GM18526 (cell line): ENCODE results near the gene EIF5B.
"Not testable (repeated sequence)": the region's sequence is repeated elsewhere in the genome, so short reads cannot be mapped to it uniquely, and the experiment has no call there.

Experiments
- POLR2A ChIP-seq: IDR thresholded peaks from 3 replicates; pipeline ENCODE4 v1.6.1; 2011; ENCODE audit not compliant: insufficient read length; ENCODE audit errors: extremely low read depth

EIF5B gene

GRCh38 chr2:99337113-99338028 is at the start of gene EIF5B:
Gene EIF5B, plus strand, starts transcription at chr2:99337389. Its CDS starts 166 bp downstream, at chr2:99337555.
- TF ChIP-seq POLR2A, result peak; percentile 90

- no peak for TF ChIP-seq POLR2A
Measured at GRCh38 chr2:99297994-99298393, 39.2 kb upstream of the EIF5B start.

DNA sequence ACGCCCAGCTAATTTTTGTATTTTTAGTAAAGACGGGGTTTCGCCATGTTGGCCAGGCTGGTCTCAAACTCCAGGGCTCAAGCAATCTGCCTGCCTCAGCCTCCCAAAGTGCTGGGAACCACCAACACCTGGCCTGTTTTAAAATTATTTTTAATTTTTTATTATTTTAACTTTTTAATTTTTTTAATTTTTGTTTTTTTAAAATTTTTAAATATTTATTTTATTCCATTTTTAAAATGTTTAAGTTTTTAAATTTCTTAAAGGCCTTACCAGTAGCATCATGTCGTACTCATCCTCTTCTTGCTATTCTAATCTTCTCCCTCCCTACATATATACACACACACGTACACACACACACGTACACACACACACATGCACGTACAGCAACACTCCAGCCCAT is 37.6 kb upstream of the EIF5B start:
- TF ChIP-seq POLR2A, result no peak

GRCh38 chr2:99301097-99301496 is 36.1 kb upstream of the EIF5B start, which contains the start of gene LYG1:
Gene LYG1, minus strand, starts transcription at chr2:99301197. Its CDS starts 5,527 bp downstream, at chr2:99295670.
- TF ChIP-seq POLR2A, result not testable (repeated sequence)

- no peak for TF ChIP-seq POLR2A
Measured at GRCh38 chr2:99317161-99317872, 19.9 kb upstream of the EIF5B start.

- TF ChIP-seq POLR2A, result no peak
Measured at GRCh38 chr2:99325384-99325783, 11.8 kb upstream of the EIF5B start.

DNA sequence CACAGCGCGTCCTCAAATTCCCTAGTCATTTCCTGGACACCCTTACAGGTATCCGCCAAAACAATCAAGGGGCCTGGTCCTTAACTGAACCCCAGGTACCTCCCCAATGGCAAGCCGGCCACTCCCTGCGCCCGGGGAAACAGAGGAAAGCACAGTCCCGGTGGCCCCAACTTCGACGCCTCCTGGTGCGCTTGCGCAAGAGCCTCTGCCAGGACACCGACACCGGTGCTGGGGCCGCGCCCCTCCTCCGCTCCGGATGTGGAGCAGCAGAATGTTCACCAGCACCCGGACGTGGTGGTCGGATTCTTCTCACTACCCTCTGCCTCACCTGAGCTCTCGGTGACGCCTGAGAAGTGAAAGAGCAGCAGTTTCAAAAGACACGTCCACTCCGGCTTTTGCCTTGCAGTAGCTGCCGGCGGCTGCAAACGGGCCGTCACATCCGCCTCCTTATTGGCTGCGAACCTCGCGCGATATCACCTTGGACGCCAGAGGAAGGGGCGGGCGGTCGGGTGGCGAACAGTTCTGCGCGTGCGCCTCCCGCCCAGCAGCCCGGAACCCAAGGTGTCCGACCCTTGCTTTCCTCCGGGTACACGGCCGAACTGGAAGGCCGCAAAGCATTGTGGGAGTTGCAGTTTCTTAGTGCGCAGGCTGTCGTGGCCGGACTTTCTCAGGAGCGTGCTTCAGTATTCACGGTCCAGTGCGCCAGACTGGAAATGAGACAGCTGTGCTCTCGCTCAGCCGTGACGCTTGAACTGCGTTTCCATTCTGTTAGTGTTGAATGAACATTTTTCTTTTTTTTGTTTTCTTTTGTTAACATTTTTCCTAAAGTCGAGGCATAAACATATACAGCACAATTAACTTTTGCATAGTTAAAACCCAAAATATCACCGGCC is 1.0 kb upstream of the EIF5B start, which contains the start of gene TXNDC9:
Gene TXNDC9 (minus strand): TSS at position 423 of the 893 bp plus-strand sequence. CDS start 3,123 bp downstream, outside the sequence.
- peak; percentile 93 for TF ChIP-seq POLR2A

DNA sequence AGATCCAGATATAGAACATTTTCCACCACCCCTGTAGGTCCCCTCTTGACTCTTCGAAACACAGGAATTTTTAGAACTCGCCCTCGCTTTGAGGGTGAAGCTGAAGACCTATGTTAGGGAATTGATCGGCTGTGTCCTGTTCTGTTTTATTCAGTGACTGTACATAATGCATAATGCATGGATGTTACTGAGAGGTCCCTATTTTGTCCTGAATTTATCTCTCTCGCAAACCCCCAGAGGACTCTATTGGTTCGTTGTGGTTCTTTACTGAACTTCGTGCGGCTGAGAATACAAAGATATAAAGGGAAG is 431 bp upstream of the EIF5B start:
- no peak for TF ChIP-seq POLR2A

- no peak for TF ChIP-seq POLR2A
Measured at GRCh38 chr2:99338029-99338585, 918 bp downstream of the EIF5B start.

DNA sequence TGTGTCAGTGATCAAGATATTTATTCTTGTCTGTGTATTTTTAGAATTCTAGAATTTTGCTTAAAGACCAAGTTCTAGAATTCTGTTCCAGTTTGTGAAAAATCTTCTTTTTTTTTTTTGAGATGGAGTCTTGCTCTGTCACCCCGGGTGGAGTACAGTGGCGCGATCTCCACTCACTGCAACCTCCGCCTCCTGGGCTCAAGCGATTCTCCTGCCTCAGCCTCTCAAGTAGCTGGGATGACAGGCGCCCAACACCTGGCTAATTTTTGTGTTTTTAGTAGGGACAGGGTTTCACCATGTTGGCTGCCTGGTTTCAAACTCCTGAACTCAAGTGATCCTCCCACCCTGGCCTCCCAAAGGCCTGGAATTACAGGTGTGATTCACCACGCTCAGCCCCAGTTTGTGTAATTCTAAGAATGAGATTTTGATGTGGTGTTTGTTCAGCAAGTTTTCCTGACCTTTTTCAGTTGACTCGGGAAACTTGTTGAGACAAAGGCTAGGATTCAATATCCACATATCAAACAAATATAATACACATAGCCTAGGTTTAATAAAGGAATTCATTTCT is 3.6 kb downstream of the EIF5B start:
- TF ChIP-seq POLR2A, result no peak

DNA sequence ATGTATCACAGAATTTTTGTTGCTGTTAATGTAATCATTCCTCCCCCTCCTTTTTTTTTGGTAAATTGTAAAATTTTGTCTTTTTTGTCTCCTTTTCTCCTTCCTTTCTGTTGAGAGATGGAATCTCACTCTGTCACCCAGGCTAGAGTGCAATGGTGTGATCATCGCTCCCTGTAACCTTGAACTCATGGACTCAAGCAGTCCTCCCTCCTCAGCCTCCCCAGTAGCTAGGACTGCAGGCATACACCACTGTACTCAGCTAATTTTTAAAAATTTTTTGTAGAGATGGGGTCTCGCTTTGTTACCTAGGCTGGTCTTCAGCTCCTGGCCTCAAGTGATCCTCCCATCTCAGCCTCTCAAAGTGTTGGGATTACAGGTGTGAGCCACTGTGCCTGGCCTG is 5.3 kb downstream of the EIF5B start:
- no peak for TF ChIP-seq POLR2A

- no peak for TF ChIP-seq POLR2A
Measured at GRCh38 chr2:99346218-99346617, 9.0 kb downstream of the EIF5B start.

- TF ChIP-seq POLR2A, result no peak
Measured at GRCh38 chr2:99348173-99348572, 11.0 kb downstream of the EIF5B start.

GRCh38 chr2:99350194-99350593 is 13.0 kb downstream of the EIF5B start:
- TF ChIP-seq POLR2A, result no peak
